ENCODE measurements around the gene PTPN6.

- no peak for TF ChIP-seq CTCF (conservative IDR thresholded peaks at IDR 0.05 in 1 of 2, IDR thresholded peaks at IDR 0.05 in 1 of 2; ENCODE audit: low read depth in 1 of 2, low read length in 2 of 2)
- TF ChIP-seq EZH2 (IDR thresholded peaks at IDR 0.05; ENCODE audit: low read length, missing control alignments), result no peak
These were observed 53.7 kb downstream of the PTPN6 start for GRCh38 chr12:7004840-7005239.

Data from fibroblast of lung (primary cell).